ENCODE measurements around the gene AURKA.

DNA sequence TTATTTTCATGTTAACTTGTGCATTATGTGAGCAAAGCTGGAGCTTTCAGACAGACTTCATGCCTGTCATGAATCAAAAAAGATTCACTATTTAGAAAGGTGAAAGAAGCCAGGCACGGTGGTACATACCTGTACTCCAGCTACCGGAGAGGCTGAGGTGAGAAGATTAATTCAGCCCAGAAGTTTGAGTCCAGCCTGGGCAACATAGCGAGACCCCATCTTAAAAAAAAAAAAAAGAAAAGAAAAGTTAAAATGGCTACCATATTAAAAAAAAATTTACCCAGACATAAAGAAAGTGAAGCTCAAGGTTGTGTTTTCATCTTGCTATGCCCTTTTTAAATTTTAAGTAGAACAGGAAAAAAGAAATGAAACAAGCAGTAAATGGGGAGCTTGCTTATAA, 20.9 kb upstream of the AURKA start:
- TF ChIP-seq POLR2A (IDR thresholded peaks at IDR 0.05): no peak
- TF ChIP-seq, protein P1, sequence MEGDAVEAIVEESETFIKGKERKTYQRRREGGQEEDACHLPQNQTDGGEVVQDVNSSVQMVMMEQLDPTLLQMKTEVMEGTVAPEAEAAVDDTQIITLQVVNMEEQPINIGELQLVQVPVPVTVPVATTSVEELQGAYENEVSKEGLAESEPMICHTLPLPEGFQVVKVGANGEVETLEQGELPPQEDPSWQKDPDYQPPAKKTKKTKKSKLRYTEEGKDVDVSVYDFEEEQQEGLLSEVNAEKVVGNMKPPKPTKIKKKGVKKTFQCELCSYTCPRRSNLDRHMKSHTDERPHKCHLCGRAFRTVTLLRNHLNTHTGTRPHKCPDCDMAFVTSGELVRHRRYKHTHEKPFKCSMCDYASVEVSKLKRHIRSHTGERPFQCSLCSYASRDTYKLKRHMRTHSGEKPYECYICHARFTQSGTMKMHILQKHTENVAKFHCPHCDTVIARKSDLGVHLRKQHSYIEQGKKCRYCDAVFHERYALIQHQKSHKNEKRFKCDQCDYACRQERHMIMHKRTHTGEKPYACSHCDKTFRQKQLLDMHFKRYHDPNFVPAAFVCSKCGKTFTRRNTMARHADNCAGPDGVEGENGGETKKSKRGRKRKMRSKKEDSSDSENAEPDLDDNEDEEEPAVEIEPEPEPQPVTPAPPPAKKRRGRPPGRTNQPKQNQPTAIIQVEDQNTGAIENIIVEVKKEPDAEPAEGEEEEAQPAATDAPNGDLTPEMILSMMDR (IDR thresholded peaks at IDR 0.05 in 4 of 5, conservative IDR thresholded peaks at IDR 0.05 in 1 of 5): no peak

Measured in gastrocnemius medialis (tissue), 4 donors.